ENCODE data around the gene THBS4. TPM values are rescaled to one million over a fixed set of nuclear protein-coding genes. Genes with fewer than 3 reads are reported as not detected.

THBS4 gene
- total RNA-seq = 1 to 10 TPM in 1 of 2 experiments, under 1 TPM in 1; 0.29 to 1.1 TPM

DNA sequence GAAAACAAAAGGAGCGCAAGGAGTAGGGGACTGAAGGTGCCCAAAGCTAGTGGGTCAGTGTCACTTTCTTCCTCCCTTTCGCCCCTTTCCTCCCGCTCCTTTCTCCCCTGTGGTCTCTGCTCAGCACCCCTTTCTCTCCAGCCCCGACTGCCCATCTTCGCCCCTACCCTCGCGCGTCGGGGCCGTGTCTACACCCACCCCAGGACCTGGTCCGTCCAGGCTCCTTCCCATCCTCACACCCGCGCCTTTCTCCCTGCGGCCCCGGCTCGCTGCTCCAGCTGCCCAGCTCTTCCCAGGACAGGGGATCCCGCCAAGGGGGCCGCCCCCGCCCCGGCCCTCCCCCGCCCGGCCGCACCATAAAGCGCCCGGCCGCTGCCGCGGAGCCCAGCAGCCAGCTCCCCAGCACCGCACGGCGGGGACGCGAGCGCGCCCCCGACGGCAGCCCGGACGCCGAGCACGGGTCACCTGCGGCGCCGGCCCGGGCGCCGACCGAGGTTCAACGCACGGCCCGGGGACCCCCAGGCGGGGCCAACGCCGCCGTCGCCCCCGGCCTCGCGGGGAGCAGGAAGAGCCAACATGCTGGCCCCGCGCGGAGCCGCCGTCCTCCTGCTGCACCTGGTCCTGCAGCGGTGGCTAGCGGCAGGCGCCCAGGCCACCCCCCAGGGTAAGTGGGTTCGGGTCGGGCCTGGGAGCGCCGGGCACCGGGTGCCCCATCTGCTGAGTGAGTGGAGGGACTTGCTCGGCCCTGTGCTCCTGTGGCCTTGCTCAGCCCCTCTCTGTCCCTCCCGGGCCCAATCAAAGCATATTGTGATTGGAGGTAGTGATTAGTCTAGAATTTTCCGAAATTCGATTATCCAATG is at the start of gene THBS4:
THBS4 (plus strand) TSS at position 387 of the 860 bp plus-strand sequence; CDS start at position 577, 190 bp downstream.
- H3K27me3 Mint-ChIP-seq (ENCODE audit: low read depth) = peaks cover 46% of the 10 kb centered on the region
- no peaks in the 10 kb centered on the region for H3K9me3 Mint-ChIP-seq
- no peaks in the 10 kb centered on the region for H3K36me3 Mint-ChIP-seq (ENCODE audit: low read depth)
- H3K4me1 Mint-ChIP-seq (ENCODE audit: low read depth) = peaks cover 37% of the 10 kb centered on the region
- H3K27ac Mint-ChIP-seq = no peak within 1 kb of the TSS
- no peak for DNase-seq
- intact Hi-C loops (cut with micrococcal nuclease) = no loop called here
- CTCF ChIA-PET = interaction anchor here (0.6 to 1.1 kb wide), 2 partner anchors 48 to 50 kb away, joined by 3 read pairs; no protein-coding TSS in a partner anchor
- H3K4me3 Mint-ChIP-seq = peak within 1 kb of the TSS; percentile 64

DNA sequence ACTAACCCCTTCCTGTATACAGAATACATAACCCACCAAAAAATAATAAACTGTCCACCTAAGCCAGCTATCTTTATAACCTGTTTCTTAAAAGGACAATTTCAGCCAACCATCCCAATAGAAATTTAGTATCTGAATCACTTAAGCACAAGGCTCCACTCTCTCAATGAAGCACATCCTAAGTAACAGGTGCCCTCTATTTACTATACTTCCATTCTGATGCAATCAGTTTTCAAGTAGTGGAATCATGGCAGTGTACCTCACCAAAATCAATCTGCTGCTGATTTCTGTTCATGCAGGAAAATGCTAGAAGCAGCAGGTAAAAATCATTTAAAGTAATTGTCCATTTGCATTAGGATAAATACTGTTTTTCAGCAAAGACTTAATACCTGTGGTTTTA is 48.9 kb upstream of the THBS4 start:
- no peak for DNase-seq
- Mint-ChIP-seq H3K4me3 (no peak overlapping the region), H3K27ac (no peak overlapping the region), H3K4me1 (ENCODE audit: low read depth) (peaks cover 56% of the 10 kb centered on the region), H3K9me3 (no peaks in the 10 kb centered on the region), H3K36me3 (ENCODE audit: low read depth) (peaks cover 45% of the 10 kb centered on the region), H3K27me3 (ENCODE audit: low read depth) (no peaks in the 10 kb centered on the region)
- CTCF ChIA-PET = no interaction called here
- intact Hi-C loops (cut with micrococcal nuclease) = no loop called here

DNA sequence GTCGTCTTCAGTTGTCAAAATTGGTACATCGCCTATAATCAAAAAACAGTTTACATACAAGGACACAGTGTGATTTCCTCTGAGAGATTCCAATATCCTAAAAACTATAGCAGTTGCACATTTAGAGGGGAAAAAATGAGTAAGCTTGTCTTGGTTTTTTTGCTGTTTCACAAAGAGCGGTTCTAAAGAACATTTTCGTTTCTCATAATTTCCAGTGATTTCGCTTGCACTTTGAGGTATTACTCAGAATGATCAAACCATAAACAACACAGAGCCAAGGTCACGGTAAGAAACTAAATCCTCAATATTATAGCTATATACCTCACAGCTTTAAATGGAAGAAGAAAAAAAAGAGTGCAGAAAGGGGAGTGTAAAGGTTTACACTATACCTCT is 44.9 kb upstream of the THBS4 start:
- H3K4me3 Mint-ChIP-seq = peak overlapping the region; percentile 84
- intact Hi-C loops (cut with micrococcal nuclease) = loop anchor here (1.0 to 10.0 kb wide), 17 partner anchors 8 to 1583 kb away; partner anchors contain the start of genes ARSB, DHFR, MSH3 and TENT2
- no peak for DNase-seq
- CTCF ChIA-PET = interaction anchor here (0.8 to 1.2 kb wide), 5 partner anchors 44 to 93 kb away, joined by 3 to 8 read pairs (median 4); no protein-coding TSS in a partner anchor
- peaks cover 43% of the 10 kb centered on the region for H3K4me1 Mint-ChIP-seq (ENCODE audit: low read depth)
- no peaks in the 10 kb centered on the region for H3K27me3 Mint-ChIP-seq (ENCODE audit: low read depth)
- peak overlapping the region; percentile 92 for H3K27ac Mint-ChIP-seq
- H3K36me3 Mint-ChIP-seq (ENCODE audit: low read depth) = peaks cover 23% of the 10 kb centered on the region
- no peaks in the 10 kb centered on the region for H3K9me3 Mint-ChIP-seq

DNA sequence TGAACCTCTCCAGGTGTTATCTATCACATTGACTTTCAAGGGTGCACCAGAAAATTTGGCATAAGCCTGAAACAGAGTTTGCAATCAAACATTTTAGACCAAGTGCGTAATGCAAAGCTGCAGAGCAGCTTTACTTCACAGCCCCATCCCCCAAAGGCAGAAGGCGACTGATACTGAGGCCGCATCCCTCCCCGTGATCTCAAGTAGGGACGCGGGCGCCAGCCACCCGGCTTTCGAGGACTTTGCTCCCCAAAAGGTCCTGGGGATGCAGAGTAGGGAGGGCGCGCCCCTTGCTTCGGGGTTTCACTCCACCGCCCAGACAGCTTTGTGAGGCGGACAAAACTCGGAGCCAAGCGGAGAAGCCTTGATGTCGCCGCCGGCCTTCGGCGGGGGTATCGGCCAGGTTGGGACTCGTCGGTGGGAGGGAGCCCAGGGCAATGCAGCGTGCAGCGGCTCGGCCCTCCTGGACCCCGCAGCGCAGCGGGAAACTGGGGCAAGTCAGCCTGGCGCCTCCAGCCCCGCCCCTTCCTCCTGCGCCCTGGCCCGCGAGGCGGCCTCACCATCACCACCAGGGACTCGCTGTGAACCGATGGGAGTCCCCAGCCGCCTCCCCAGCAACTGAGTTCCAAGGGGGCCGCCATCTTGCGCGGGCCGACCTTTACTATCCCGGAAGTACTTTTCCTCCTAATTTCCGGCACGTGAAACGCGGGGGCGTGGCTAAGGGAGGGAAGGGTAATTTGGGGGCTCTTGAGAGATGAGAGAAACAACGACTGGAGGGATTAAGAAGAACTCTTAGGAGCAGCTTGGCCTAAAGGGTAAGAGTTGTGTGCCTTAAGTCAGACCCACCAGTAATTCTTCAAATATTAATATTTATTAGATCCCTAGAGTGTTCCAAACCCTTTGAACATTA is 44.3 kb upstream of the THBS4 start, which contains the start of gene MTX3:
MTX3 (minus strand) TSS at position 665 of the 910 bp plus-strand sequence; CDS start at position 641, 24 bp downstream.
- intact Hi-C loops (cut with micrococcal nuclease) = loop anchor here (1.0 to 10.0 kb wide), 17 partner anchors 9 to 1584 kb away; partner anchors contain the start of genes ARSB, DHFR, MSH3 and TENT2
- H3K36me3 Mint-ChIP-seq (ENCODE audit: low read depth) = peaks cover 19% of the 10 kb centered on the region
- peaks cover 40% of the 10 kb centered on the region for H3K4me1 Mint-ChIP-seq (ENCODE audit: low read depth)
- H3K27me3 Mint-ChIP-seq (ENCODE audit: low read depth) = no peaks in the 10 kb centered on the region
- CTCF ChIA-PET = interaction anchor here (0.7 to 1.2 kb wide), 6 partner anchors 43 to 93 kb away, joined by 3 to 8 read pairs (median 4); no protein-coding TSS in a partner anchor
- DNase-seq = peak; percentile 93
- no peaks in the 10 kb centered on the region for H3K9me3 Mint-ChIP-seq
- H3K27ac Mint-ChIP-seq = peak within 1 kb of the TSS; percentile 92
- peak within 1 kb of the TSS; percentile 84 for H3K4me3 Mint-ChIP-seq

DNA sequence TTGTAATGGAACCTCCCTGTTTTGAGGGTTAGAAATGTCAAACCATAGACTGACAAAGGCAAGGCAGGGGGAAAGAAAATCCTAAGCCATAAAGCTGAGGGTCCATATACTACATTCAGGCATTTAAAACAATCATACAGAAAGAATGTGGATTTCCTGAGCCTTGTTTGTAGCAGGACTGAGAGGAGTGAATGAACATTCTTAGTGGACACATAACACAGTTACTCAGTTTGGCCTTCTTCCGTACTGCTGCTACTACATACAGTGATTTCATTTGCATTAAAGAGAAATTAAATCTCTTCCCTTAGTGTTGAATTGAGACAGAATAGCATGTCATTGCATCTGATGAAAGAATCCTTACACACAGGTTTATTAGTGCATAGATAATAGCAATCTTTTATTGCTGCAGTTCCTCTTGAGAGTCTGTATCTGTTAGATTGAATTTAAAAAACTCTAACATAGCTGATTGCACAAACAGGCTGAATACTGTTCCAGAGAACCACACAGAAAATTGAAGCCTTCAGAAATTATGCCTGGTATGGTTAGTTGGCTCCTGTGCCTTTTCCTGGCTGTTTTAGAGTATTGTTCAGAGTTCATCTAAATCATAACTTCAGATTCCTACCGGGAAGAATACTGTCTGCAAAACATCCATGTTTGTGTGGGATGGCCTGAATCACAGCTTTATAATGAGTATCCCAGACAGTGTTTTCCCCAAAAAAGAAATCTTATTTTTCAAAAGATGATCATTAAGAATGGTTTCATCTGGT is 42.1 kb upstream of the THBS4 start:
- Mint-ChIP-seq H3K4me3 (no peak overlapping the region), H3K36me3 (ENCODE audit: low read depth) (peaks cover 4% of the 10 kb centered on the region), H3K4me1 (ENCODE audit: low read depth) (peaks cover 29% of the 10 kb centered on the region), H3K27ac (no peak overlapping the region), H3K27me3 (ENCODE audit: low read depth) (no peaks in the 10 kb centered on the region), H3K9me3 (no peaks in the 10 kb centered on the region)
- CTCF ChIA-PET = interaction anchor here (1.0 kb wide), 1 partner anchor 90 kb away, joined by 3 read pairs; no protein-coding TSS in a partner anchor
- no peak for DNase-seq
- intact Hi-C loops (cut with micrococcal nuclease) = loop anchor here (5.0 to 10.0 kb wide), 4 partner anchors 199 to 1014 kb away; partner anchors contain the start of gene ARSB

DNA sequence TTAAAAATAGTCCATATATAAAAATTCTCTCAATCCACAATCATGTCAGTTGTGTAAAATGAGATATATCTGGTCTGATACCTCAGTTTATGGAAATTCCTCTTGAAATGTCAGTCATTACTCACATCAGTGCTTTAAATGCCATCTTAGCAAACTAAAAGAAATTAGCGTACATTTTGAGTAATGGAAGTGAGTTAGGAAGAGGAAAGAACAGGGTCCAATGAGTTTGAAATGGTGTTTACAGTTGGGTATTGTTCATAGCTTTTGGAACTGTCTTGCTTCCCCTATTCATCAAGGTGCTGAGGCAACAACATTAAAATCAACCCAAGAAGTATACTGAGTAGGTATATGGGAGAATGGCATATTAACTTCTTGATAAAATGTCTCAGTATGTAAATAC is 35.4 kb upstream of the THBS4 start:
- intact Hi-C loops (cut with micrococcal nuclease) = loop anchor here (10.0 kb wide), 1 partner anchor 1015 kb away; the partner anchor contains the start of gene ARSB
- H3K27me3 Mint-ChIP-seq (ENCODE audit: low read depth) = no peaks in the 10 kb centered on the region
- no peak overlapping the region for H3K27ac Mint-ChIP-seq
- CTCF ChIA-PET = interaction anchor here (0.6 kb wide), 1 partner anchor 374 kb away, joined by 6 read pairs; no protein-coding TSS in a partner anchor
- no peaks in the 10 kb centered on the region for H3K4me1 Mint-ChIP-seq (ENCODE audit: low read depth)
- no peak for DNase-seq
- H3K36me3 Mint-ChIP-seq (ENCODE audit: low read depth) = peaks cover 1% of the 10 kb centered on the region
- no peak overlapping the region for H3K4me3 Mint-ChIP-seq
- H3K9me3 Mint-ChIP-seq = no peaks in the 10 kb centered on the region

DNA sequence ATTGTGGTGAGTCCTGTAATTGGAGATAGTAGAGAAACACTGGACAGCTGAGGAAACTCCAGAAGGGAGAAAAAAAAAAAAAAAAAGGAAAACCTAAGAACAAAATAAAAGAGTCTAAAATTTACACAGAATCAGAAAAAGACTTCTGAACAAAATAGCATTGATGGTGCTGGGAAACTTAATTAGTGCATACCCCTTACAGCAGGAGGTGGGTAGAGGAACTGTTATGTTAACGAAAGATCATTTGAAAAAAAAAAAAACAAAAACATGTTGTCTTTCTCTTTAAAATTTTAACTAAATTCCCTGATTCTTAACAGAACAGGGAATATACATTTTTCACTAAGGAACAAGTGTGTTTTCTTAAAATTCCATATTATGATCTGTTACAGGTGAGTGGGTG is 32.5 kb upstream of the THBS4 start:
- Mint-ChIP-seq H3K36me3 (ENCODE audit: low read depth) (peaks cover 5% of the 10 kb centered on the region), H3K27ac (no peak overlapping the region), H3K9me3 (peaks cover 2% of the 10 kb centered on the region), H3K4me3 (no peak overlapping the region), H3K4me1 (ENCODE audit: low read depth) (no peaks in the 10 kb centered on the region), H3K27me3 (ENCODE audit: low read depth) (no peaks in the 10 kb centered on the region)
- intact Hi-C loops (cut with micrococcal nuclease) = no loop called here
- CTCF ChIA-PET = no interaction called here
- no peak for DNase-seq

DNA sequence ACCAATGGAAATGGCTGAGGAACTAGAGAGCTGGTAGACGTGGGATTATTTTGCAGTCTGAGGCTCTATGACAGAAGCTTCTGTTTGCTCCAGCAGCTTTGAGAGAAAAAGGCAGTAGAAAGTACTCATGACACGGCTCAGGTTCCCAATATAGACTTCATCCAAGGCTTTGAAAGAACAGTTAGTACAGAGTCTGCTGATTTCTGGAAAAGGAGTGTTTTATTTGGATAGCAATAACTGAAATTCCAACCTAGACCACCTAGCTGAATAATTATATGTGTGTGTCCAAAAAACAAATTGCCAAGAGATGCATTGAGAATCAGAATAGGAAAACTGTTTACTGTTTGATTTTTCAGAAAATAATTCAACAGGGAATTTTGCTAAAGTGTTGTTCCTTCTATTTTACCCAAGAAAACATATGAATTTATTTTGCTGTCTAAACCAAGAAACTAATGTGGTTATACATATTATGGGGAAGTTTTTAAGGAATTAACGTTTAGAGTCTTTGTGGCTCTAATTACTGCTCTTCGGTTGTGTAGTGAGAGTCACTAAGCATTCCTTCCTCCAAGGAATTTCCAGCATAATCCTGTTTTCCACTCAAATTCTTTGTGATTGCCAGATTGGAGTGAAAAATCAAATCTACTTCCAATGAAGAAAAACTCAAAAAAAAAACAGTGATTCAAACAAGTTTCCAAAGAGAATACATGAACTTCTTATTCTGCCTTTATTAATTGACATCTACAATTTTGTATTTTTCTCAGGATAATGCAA is 26.0 kb upstream of the THBS4 start:
- H3K4me1 Mint-ChIP-seq (ENCODE audit: low read depth) = no peaks in the 10 kb centered on the region
- peaks cover 4% of the 10 kb centered on the region for H3K36me3 Mint-ChIP-seq (ENCODE audit: low read depth)
- no peaks in the 10 kb centered on the region for H3K27me3 Mint-ChIP-seq (ENCODE audit: low read depth)
- peaks cover 2% of the 10 kb centered on the region for H3K9me3 Mint-ChIP-seq
- H3K27ac Mint-ChIP-seq = no peak overlapping the region
- no peak for DNase-seq
- intact Hi-C loops (cut with micrococcal nuclease) = no loop called here
- no peak overlapping the region for H3K4me3 Mint-ChIP-seq
- CTCF ChIA-PET = no interaction called here

- H3K9me3 Mint-ChIP-seq = peaks cover 2% of the 10 kb centered on the region
- peaks cover 4% of the 10 kb centered on the region for H3K36me3 Mint-ChIP-seq (ENCODE audit: low read depth)
- no peaks in the 10 kb centered on the region for H3K27me3 Mint-ChIP-seq (ENCODE audit: low read depth)
- H3K27ac Mint-ChIP-seq = no peak overlapping the region
- H3K4me1 Mint-ChIP-seq (ENCODE audit: low read depth) = no peaks in the 10 kb centered on the region
- DNase-seq = no peak
- intact Hi-C loops (cut with micrococcal nuclease) = no loop called here
- no peak overlapping the region for H3K4me3 Mint-ChIP-seq
- CTCF ChIA-PET = interaction anchor here (0.6 kb wide), 1 partner anchor 10 kb away, joined by 3 read pairs; no protein-coding TSS in a partner anchor
These were observed 24.3 kb upstream of the THBS4 start for GRCh38 chr5:80010754-80011392.

DNA sequence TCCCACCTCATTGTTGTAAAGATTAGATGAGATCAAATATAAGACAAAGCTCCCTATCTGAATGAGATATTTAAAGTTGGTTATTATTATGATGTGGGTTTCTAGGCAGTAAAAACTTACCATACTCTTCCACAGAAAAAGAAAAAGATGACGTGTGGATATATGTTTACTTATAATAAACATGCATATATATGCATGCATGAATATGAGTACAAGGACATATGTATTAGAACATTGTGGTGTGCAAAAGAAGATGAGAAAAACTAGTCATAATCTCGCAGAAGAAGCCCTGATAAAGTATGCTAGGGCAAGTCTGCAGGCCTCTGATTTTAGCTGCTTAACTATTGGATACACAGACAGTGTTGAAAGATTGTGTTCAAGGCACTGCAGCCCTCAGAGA is 10.1 kb upstream of the THBS4 start:
- H3K4me3 Mint-ChIP-seq = no peak overlapping the region
- no peaks in the 10 kb centered on the region for H3K36me3 Mint-ChIP-seq (ENCODE audit: low read depth)
- intact Hi-C loops (cut with micrococcal nuclease) = no loop called here
- CTCF ChIA-PET = interaction anchor here (0.5 kb wide), 1 partner anchor 28 kb away, joined by 3 read pairs; no protein-coding TSS in a partner anchor
- no peak for DNase-seq
- H3K4me1 Mint-ChIP-seq (ENCODE audit: low read depth) = no peaks in the 10 kb centered on the region
- no peaks in the 10 kb centered on the region for H3K9me3 Mint-ChIP-seq
- no peaks in the 10 kb centered on the region for H3K27me3 Mint-ChIP-seq (ENCODE audit: low read depth)
- H3K27ac Mint-ChIP-seq = no peak overlapping the region
